ENCODE measurements around the gene APC.

- TF ChIP-seq CTCF (IDR thresholded peaks at IDR 0.05; ENCODE audit: low read depth, low read length) (no peak), EZH2phosphoT487 (IDR thresholded peaks at IDR 0.05; ENCODE audit: low read depth) (no peak)
Measured at GRCh38 chr5:112732131-112732530, 5.6 kb upstream of the APC start.
